Cardiac muscle cell (in vitro differentiated cells and primary cell): ENCODE measurements around the gene CARS1. TPM values are rescaled to one million over a fixed set of nuclear protein-coding genes. Genes with fewer than 3 reads are reported as not detected.

Experiments
- DNase-seq, 2 donors: peaks; one replicate each; pipeline versions ENCODE4 v3.0.0 to v3.0.0-alpha.2; 2010 to 2017; ENCODE audit warnings: low read depth in 1 of 2, low spot score in 1 of 2
- H3K27ac ChIP-seq: fragments of 200-600 bp; sonication (generic); 2 replicates; pipeline ENCODE4 v1.5.1; 2016
- H3K27me3 ChIP-seq: fragments of 200-600 bp; sonication (generic); 2 replicates; pipeline ENCODE4 v1.6.0; 2016; ENCODE audit warnings: control low read depth
- H3K36me3 ChIP-seq: fragments of 200-600 bp; sonication (generic); 2 replicates; pipeline ENCODE4 v1.5.1; 2016; ENCODE audit warnings: control low read depth
- H3K4me1 ChIP-seq: fragments of 200-600 bp; sonication (generic); 2 replicates; pipeline ENCODE4 v1.8.1; 2017; ENCODE audit warnings: low read depth, mild to moderate bottlenecking, mixed run types
- H3K4me3 ChIP-seq: fragments of 200-600 bp; sonication (generic); 2 replicates; pipeline ENCODE4 v1.5.1; 2016; ENCODE audit warnings: mild to moderate bottlenecking
- H3K9me3 ChIP-seq: fragments of 200-600 bp; sonication (generic); 2 replicates; pipeline ENCODE4 v1.5.1; 2017; ENCODE audit warnings: low read depth, mild to moderate bottlenecking, control low read depth
- polyA plus RNA-seq: library from polyadenylated mRNA; unstranded; fragments of >200 nt; fragmentation: Nextera tagmentation; extraction: Ambion mirVana; gene quantifications from 2 replicates; pipeline ENCODE4 v1.2.1, GENCODE V29; 2016
- total RNA-seq: library from RNA; depleted of rRNA; stranded (reverse); fragments of >200 nt; gene quantifications from 2 replicates; pipeline ENCODE4 v1.2.3, GENCODE V29; 2016
- TF ChIP-seq, protein P1 (sequence below): IDR thresholded peaks from 2 replicates; pipeline ENCODE4 v1.5.1; 2012; ENCODE audit warnings: low read depth, mild to moderate bottlenecking, low read length

CARS1 gene
- total and polyA plus RNA-seq, 2 experiments from 2014 or later: 18.5 to 24.2 TPM

DNA sequence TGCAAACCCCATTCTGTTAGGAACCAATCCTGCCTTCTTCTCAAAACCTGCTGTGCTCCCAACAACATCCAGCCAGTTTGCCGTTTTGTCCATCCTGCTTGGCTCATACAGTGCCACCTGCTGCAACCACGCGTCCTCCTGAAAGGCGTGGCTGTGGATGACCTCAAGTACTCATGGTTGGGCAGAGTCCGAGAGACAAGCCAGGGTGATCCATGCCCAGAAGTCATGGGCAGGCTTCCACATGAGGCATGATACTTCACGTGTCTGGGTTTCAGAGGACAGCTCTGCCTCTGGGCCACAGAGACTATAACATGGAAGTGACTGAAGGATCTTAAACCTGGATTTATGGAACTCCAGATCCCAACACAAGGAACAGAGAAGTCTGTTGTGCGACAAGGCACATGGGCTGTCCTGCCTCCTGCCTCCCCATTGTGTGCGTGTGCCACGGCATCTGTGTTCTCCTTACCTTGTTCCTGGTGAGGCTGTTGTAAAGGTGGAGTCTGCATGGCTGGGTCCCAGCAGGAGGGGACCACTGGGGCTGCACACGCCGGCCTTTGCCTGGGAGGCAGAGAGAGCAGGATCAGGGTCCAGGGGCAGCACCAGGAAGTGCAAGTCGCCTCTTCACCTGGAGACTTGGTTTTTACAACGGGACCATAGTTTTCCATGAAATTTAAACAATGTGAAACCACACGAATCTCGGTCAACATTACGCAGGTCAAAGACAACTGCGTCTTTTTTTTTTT, 15.4 kb downstream of the CARS1 start:
- no peak overlapping the region for H3K27ac ChIP-seq
- H3K9me3 ChIP-seq: no peaks in the 10 kb centered on the region
- TF ChIP-seq, protein P1, sequence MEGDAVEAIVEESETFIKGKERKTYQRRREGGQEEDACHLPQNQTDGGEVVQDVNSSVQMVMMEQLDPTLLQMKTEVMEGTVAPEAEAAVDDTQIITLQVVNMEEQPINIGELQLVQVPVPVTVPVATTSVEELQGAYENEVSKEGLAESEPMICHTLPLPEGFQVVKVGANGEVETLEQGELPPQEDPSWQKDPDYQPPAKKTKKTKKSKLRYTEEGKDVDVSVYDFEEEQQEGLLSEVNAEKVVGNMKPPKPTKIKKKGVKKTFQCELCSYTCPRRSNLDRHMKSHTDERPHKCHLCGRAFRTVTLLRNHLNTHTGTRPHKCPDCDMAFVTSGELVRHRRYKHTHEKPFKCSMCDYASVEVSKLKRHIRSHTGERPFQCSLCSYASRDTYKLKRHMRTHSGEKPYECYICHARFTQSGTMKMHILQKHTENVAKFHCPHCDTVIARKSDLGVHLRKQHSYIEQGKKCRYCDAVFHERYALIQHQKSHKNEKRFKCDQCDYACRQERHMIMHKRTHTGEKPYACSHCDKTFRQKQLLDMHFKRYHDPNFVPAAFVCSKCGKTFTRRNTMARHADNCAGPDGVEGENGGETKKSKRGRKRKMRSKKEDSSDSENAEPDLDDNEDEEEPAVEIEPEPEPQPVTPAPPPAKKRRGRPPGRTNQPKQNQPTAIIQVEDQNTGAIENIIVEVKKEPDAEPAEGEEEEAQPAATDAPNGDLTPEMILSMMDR: no peak
- H3K4me3 ChIP-seq: no peak overlapping the region
- peaks cover 19% of the 10 kb centered on the region for H3K36me3 ChIP-seq
- no peaks in the 10 kb centered on the region for H3K27me3 ChIP-seq
- no peak for DNase-seq
- no peaks in the 10 kb centered on the region for H3K4me1 ChIP-seq

DNA sequence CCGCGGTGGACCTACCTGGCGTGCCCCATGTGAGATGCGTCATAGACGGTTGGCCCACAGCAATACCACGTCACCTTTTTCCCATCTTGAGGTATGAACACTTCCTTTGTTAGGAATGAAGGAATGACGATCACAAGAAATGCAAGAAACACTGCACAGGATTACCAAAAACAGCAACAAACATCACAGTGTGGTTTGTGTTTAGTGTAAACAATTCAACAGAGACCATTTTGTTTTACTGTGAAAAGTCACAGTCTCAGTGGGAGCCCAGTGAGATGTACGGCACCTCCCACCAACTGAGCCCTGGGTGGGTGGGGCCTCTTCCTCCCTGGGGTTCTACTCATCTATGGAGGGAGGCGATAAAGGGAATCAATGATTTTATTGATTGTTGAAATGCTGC, 16.3 kb downstream of the CARS1 start:
- peaks cover 19% of the 10 kb centered on the region for H3K36me3 ChIP-seq
- no peaks in the 10 kb centered on the region for H3K27me3 ChIP-seq
- no peak overlapping the region for H3K4me3 ChIP-seq
- H3K27ac ChIP-seq: no peak overlapping the region
- no peak for DNase-seq
- no peaks in the 10 kb centered on the region for H3K9me3 ChIP-seq
- H3K4me1 ChIP-seq: no peaks in the 10 kb centered on the region
- TF ChIP-seq, protein P1: no peak

DNA sequence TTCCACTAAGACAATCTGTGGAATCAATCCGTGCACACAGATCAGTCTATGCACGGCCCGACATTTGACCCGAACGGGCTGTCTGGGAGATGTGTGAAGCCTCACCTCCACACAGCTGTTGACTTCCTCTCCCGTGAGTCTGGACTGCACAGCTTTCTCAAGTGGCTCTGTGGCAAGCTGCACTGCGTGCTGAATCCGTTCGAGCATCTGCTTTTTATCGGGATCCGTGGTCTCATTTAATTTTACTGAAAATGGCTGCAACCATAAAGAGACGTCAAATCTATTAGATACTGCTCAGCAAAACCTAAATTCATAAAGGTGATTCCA, 19.3 kb downstream of the CARS1 start:
- no peaks in the 10 kb centered on the region for H3K4me1 ChIP-seq
- TF ChIP-seq, protein P1: no peak
- no peak overlapping the region for H3K27ac ChIP-seq
- H3K27me3 ChIP-seq: no peaks in the 10 kb centered on the region
- H3K9me3 ChIP-seq: no peaks in the 10 kb centered on the region
- no peak for DNase-seq
- peaks cover 19% of the 10 kb centered on the region for H3K36me3 ChIP-seq
- H3K4me3 ChIP-seq: no peak overlapping the region

DNA sequence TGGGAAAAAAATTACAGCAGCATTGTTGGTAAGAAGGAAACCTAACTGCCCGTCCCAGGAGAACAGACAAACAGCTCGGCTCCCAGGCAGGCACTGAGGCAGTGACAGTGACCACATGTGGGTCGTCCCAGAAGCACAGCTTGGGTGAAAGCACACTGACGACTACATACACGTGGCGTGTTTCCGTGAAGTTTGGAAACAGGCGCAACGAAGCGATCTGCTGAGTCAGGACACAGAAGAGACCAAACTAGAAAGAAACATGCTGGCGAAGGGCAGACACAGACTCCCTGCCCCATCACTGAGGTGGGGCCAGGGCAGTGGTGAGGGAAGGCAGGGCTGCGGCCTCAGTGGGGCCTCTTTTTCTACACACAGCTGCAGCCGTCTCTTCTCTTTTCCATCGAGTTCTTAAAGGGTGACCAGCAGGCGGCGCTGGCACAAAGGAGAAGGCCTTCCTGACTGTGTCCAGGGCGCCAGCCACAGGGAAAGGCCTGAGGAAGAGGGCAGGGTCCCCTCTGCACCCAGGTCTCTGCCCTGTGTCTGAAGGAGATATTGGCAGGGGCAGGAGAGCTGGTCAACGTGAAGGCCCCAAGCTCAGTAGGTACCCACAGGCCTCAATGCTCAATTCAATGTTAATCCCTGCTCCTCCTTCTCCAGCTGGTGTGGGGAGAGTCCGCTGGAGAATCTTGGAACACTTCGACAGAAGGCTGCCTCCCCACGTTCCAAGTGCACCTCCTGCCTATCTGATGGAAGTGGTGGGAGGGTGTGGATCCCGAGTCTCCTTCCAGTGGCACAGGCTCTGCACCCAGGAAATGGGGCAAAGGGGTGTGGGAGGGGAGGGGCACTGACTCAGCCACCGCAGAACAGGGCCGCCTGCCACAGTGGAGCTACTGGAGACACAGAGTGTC, 19.9 kb downstream of the CARS1 start:
- peaks cover 22% of the 10 kb centered on the region for H3K36me3 ChIP-seq
- peak; percentile 76 to 92 for DNase-seq
- no peaks in the 10 kb centered on the region for H3K27me3 ChIP-seq
- no peaks in the 10 kb centered on the region for H3K4me1 ChIP-seq
- no peak overlapping the region for H3K27ac ChIP-seq
- H3K9me3 ChIP-seq: no peaks in the 10 kb centered on the region
- TF ChIP-seq, protein P1: peak; percentile 82
- H3K4me3 ChIP-seq: no peak overlapping the region

DNA sequence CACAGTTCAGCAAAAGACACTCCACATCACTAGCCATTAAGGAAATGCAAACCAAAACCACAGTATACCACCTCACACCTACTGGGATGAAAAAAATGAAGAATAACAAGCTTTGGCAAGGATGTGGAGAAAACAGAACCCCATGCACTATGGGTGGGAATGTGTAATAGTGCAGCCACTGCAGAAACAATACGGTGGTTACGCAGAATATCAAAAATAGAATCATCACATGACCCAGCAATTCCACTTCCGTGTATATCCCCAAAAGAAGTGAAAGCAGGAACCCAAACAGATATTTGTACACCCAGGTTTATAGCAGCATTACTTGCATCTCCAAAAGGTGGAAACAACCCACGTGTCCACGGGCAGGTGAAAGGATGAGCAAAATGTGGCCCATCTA, 20.8 kb downstream of the CARS1 start:
- Histone ChIP-seq H3K27me3 (no peaks in the 10 kb centered on the region), H3K27ac (no peak overlapping the region), H3K9me3 (no peaks in the 10 kb centered on the region), H3K4me3 (no peak overlapping the region), H3K36me3 (peaks cover 23% of the 10 kb centered on the region), H3K4me1 (no peaks in the 10 kb centered on the region)
- DNase-seq: no peak
- TF ChIP-seq, protein P1: no peak
